ENCODE results near the gene TMPRSS7. TPM values are rescaled to one million over a fixed set of nuclear protein-coding genes. Genes with fewer than 3 reads are reported as not detected.

TMPRSS7 gene
- total RNA-seq, 1 donor from 2014 or later: not detected

GRCh38 chr3:112038863-112039262, 4.3 kb downstream of the TMPRSS7 start:
- Mint-ChIP-seq H3K9me3 (ENCODE audit: low read depth) (peaks cover 4% of the 10 kb centered on the region), H3K27me3 (no peaks in the 10 kb centered on the region), H3K27ac (no peak overlapping the region), H3K4me3 (ENCODE audit: low read depth) (no peak overlapping the region), H3K4me1 (ENCODE audit: low read depth) (no peaks in the 10 kb centered on the region), H3K36me3 (ENCODE audit: insufficient read depth) (peaks cover 1% of the 10 kb centered on the region)
- DNase-seq (ENCODE audit: low spot score, unreplicated experiment): no peak
- no peak for TF ChIP-seq CTCF (IDR thresholded peaks at IDR 0.05; ENCODE audit: unreplicated experiment)

GRCh38 chr3:112041321-112041720, 6.8 kb downstream of the TMPRSS7 start:
- no peak for TF ChIP-seq CTCF (IDR thresholded peaks at IDR 0.05; ENCODE audit: unreplicated experiment)
- Mint-ChIP-seq H3K27me3 (no peaks in the 10 kb centered on the region), H3K27ac (no peak overlapping the region), H3K4me1 (ENCODE audit: low read depth) (no peaks in the 10 kb centered on the region), H3K9me3 (ENCODE audit: low read depth) (peaks cover 4% of the 10 kb centered on the region), H3K4me3 (ENCODE audit: low read depth) (no peak overlapping the region), H3K36me3 (ENCODE audit: insufficient read depth) (peaks cover 1% of the 10 kb centered on the region)
- no peak for DNase-seq (ENCODE audit: low spot score, unreplicated experiment)

- no peaks in the 10 kb centered on the region for H3K27me3 Mint-ChIP-seq
- TF ChIP-seq CTCF (IDR thresholded peaks at IDR 0.05; ENCODE audit: unreplicated experiment): no peak
- H3K9me3 Mint-ChIP-seq (ENCODE audit: low read depth): no peaks in the 10 kb centered on the region
Measured at GRCh38 chr3:112042842-112043280, 8.3 kb downstream of the TMPRSS7 start.

GRCh38 chr3:112043621-112044201, 9.2 kb downstream of the TMPRSS7 start:
- Mint-ChIP-seq H3K4me1 (ENCODE audit: low read depth) (peaks cover 6% of the 10 kb centered on the region), H3K27ac (no peak overlapping the region), H3K9me3 (ENCODE audit: low read depth) (no peaks in the 10 kb centered on the region), H3K36me3 (ENCODE audit: insufficient read depth) (no peaks in the 10 kb centered on the region), H3K4me3 (ENCODE audit: low read depth) (no peak overlapping the region), H3K27me3 (no peaks in the 10 kb centered on the region)
- TF ChIP-seq CTCF (IDR thresholded peaks at IDR 0.05; ENCODE audit: unreplicated experiment): peak; percentile 88
- no peak for DNase-seq (ENCODE audit: low spot score, unreplicated experiment)

More at GRCh38 chr3:112042842-112043280, 8.3 kb downstream of the TMPRSS7 start:
- Mint-ChIP-seq H3K4me1 (ENCODE audit: low read depth) (peaks cover 3% of the 10 kb centered on the region), H3K4me3 (ENCODE audit: low read depth) (no peak overlapping the region), H3K27ac (no peak overlapping the region), H3K36me3 (ENCODE audit: insufficient read depth) (no peaks in the 10 kb centered on the region)
- no peak for DNase-seq (ENCODE audit: low spot score, unreplicated experiment)

- H3K36me3 Mint-ChIP-seq (ENCODE audit: insufficient read depth): no peaks in the 10 kb centered on the region
- H3K9me3 Mint-ChIP-seq (ENCODE audit: low read depth): no peaks in the 10 kb centered on the region
- TF ChIP-seq CTCF (IDR thresholded peaks at IDR 0.05; ENCODE audit: unreplicated experiment): no peak
- H3K27ac Mint-ChIP-seq: no peak overlapping the region
- H3K4me1 Mint-ChIP-seq (ENCODE audit: low read depth): peaks cover 10% of the 10 kb centered on the region
- no peaks in the 10 kb centered on the region for H3K27me3 Mint-ChIP-seq
- H3K4me3 Mint-ChIP-seq (ENCODE audit: low read depth): no peak overlapping the region
- no peak for DNase-seq (ENCODE audit: low spot score, unreplicated experiment)
Measured at GRCh38 chr3:112046599-112046998, 12.1 kb downstream of the TMPRSS7 start.
